Occipital lobe (tissue), 2 donors: ENCODE data around the gene MAP7. TPM values are rescaled to one million over a fixed set of nuclear protein-coding genes. Genes with fewer than 3 reads are reported as not detected.
"Not testable (repeated sequence)": the region's sequence is repeated elsewhere in the genome, so short reads cannot be mapped to it uniquely, and the experiment has no call there.

Source experiments
- DNase-seq: peaks from one replicate; lab custom pipeline; 2025; lab: John Stamatoyannopoulos, UW
- total RNA-seq: library from RNA; depleted of rRNA; stranded (reverse); fragments of >200 nt; gene quantifications from one replicate; pipeline ENCODE4 v1.2.3, GENCODE V29; 2014

The MAP7 gene
- total RNA-seq, 1 donor from 2014 or later: 6.1 TPM

GRCh38 chr6:136338486-136338885, 211.7 kb downstream of the MAP7 start:
- no peak for DNase-seq

DNA sequence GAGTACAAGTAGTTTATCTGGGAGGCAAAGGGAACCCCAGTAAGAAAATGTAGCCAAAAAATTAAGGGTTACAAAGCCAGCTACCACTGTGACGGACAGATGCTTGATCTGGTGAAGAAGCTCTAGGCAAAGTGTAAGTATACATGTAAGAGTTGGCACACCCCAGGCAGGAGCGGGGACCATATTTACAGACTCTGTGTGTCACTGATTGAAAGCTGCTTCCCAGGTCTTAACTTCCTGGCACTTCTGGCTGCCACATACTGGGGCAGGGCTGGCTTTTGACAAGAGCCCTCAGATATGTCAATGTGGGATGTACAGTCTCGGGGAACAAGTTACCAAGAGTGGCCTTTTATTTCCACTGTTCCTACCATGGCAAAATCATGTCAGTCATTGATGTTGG, 212.6 kb downstream of the MAP7 start:
- DNase-seq: no peak

GRCh38 chr6:136337121-136337520, 213.1 kb downstream of the MAP7 start:
- DNase-seq: no peak

GRCh38 chr6:136335736-136336363, 214.4 kb downstream of the MAP7 start:
- no peak for DNase-seq

- DNase-seq: no peak
Measured at GRCh38 chr6:136334853-136335252, 215.4 kb downstream of the MAP7 start.

- no peak for DNase-seq
Measured at GRCh38 chr6:136334465-136334846, 215.8 kb downstream of the MAP7 start.

DNA sequence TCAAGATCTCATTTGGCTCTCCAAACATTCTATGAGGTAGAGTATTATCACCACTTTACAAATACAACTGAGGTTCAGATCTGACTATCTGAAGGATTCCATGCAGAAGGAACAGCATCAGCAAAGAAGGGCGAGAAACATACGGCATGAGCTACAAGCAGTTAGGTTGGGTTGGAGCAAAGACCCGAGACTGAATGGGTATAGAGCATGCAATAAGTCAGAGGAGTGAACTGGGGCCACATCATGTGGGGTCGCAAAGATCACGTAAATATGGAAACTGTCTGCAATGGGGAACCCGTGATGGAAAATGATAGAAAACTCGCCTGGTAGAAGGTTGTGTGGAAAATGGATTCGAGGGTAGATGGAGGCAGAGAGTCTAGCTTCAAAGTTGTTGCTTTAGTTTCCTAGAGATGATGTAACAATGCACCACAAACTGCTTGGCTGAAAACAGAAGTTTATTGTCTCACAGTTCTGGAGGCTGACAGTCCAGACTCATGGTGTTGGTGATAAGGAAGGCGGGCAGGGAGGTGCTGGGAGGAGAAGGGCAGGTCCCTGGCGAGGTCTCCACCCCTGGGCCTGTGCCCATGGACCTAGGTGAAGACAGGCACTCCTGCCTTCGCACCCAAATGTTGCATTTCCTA, 216.3 kb downstream of the MAP7 start:
- DNase-seq: no peak

GRCh38 chr6:136331461-136331860, 218.8 kb downstream of the MAP7 start:
- no peak for DNase-seq

GRCh38 chr6:136330634-136331033, 219.6 kb downstream of the MAP7 start:
- DNase-seq: no peak

DNA sequence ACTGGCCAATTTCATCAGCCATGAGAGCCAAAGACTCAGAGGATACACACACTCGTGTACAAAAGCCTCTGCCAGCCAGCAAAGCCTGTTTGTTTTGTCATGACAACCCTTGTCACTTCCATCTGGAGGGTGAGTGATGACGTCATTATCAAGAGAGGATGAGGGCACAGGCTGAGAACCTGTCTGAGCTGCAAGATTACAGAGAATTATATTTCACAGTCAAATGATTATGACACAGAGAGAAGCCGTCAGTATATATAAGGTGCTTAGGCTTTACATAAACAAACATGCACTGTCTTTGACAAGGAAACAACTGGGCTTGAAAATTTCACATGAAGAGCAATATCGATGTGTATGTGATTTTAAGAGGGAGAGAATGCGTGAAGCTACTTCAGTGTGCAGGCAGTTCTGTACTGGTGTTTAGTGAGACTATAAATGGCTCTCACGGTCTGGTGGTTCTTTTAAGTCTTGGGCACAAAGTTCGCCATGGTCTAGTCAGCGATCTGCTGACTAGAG, 224.1 kb downstream of the MAP7 start:
- no peak for DNase-seq

DNA sequence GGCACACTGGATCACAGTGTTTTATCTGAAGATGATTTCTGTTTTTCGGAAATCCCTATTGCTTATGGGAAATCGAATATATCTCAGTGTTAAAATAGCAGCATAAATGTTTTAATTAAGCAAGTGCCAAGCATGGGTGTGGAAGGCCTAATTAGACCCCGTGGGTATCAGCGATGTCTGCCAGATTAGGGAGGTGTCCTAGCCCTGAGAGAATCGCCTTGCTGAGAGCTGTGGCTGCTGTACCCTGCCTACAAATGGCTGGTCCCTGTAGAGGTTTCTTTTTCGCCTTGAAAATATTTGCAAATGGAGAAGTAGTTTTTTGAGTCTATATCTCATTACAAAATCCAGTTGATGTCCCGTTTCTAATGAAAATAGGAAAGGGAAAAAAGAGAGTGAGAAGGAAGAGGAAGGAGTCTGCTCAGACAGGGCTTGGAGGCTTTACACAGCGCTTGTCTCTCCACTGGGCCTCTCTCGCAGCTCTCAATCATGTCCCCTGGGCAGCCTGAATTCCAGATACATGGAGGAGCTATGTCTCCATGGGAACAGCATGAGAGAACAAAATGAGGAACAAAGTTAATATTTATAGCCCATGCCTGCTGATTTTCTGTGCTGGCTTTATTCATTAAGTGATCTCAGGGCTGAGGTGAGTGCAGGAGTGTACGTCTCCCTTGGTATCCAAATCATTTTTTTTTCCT, 225.4 kb downstream of the MAP7 start:
- no peak for DNase-seq

GRCh38 chr6:136323431-136324112, 226.7 kb downstream of the MAP7 start:
- DNase-seq: no peak

- no peak for DNase-seq
Measured at GRCh38 chr6:136319732-136320131, 230.5 kb downstream of the MAP7 start.

- DNase-seq: no peak
Measured at GRCh38 chr6:136318676-136319075, 231.5 kb downstream of the MAP7 start.

GRCh38 chr6:136317971-136318370, 232.3 kb downstream of the MAP7 start:
- DNase-seq: no peak

DNA sequence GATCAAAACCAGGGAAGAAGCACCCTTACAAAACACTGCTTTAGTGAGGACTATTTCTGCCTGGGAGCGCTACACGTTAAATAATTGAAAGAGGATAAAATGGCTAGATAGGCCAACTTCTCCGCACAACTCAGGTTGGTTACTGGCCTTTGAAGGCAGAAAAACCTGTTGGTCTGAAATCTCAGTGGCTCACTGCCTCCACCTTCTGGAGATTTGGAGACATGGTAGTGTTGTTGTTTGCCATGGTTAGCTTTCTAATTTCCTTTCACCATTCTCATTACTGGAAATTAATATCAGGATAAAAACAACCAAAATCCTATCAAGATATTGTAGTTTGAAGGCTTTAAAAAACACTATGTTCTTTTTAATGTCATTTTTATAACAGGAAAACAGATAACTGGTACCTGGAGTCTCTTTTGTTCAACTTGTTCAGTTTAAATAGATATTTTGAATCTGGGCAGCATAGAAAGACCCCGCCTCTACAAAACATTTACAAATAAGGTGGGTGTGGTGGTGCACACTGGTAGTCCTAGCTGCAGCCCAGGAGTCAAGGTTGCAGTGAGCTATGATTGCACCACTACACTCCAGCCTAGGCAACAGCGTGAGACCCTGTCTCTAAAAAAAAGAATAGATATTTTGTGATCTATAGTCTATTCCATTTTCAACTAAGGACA, 233.1 kb downstream of the MAP7 start:
- DNase-seq: no peak

- DNase-seq: no peak
Measured at GRCh38 chr6:136315594-136315993, 234.6 kb downstream of the MAP7 start.

DNA sequence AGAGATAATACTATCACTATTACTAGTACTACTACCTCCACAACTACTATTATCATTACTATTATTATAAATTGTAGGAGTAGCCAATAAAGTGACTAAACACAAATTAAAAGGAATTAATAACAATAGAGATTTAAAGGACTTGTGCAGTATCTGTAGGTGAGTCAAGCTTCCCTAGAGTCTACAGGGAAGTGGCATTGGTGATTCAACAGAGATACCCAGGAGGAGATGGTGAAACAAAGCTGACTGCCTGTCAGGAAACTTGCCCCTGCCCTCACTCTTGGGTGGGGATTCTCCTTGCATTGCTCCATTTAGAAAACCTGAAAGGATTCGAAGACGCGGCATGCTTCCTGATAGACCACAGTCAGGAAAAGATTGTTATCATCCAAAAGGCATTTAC, 237.2 kb downstream of the MAP7 start:
- DNase-seq: no peak

- DNase-seq: no peak
Measured at GRCh38 chr6:136309729-136310311, 240.4 kb downstream of the MAP7 start.

GRCh38 chr6:136309171-136309570, 241.1 kb downstream of the MAP7 start:
- no peak for DNase-seq

GRCh38 chr6:136308469-136308868, 241.8 kb downstream of the MAP7 start:
- not testable (repeated sequence) for DNase-seq
